HG03520 (cell line): ENCODE results near the gene BCAT1.
"Not testable (repeated sequence)": the region's sequence is repeated elsewhere in the genome, so short reads cannot be mapped to it uniquely, and the experiment has no call there.

ENCODE experiments used
- ATAC-seq: cut with Tn5 transposase; IDR thresholded peaks from one replicate; pipeline ENCODE4 v1.9.1; 2021; ENCODE audit warnings: mild to moderate bottlenecking, moderate library complexity; ENCODE audit not compliant: unreplicated experiment

The BCAT1 gene

GRCh38 chr12:24960222-24960855 lies 11.4 kb upstream of the BCAT1 start:
- ATAC-seq, result peak; percentile 73

- not testable (repeated sequence) for ATAC-seq
These were observed 7.5 kb upstream of the BCAT1 start for GRCh38 chr12:24956351-24956750.

- ATAC-seq, result no peak
These were observed 7.0 kb upstream of the BCAT1 start for GRCh38 chr12:24955853-24956252.

GRCh38 chr12:24955389-24955788 lies 6.5 kb upstream of the BCAT1 start:
- no peak for ATAC-seq

DNA sequence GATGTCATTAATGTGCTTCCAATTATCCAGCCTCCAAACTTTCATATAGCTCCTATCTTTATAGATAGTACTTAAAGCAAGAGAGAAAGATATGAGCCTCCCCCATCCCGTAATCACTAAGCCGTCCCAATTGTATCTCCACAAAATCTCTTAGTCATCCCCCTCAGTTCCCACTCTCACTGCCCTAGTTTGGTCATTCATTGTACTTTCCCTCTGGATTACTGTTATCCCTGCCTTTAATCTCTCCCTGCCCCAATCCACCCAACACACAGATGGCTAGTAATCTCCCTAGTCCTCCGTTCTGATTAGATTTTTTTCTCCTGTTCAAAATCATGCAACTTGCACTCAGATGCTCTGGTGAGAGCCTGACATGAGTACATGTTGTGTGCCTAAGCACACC lies 5.4 kb upstream of the BCAT1 start:
- no peak for ATAC-seq

DNA sequence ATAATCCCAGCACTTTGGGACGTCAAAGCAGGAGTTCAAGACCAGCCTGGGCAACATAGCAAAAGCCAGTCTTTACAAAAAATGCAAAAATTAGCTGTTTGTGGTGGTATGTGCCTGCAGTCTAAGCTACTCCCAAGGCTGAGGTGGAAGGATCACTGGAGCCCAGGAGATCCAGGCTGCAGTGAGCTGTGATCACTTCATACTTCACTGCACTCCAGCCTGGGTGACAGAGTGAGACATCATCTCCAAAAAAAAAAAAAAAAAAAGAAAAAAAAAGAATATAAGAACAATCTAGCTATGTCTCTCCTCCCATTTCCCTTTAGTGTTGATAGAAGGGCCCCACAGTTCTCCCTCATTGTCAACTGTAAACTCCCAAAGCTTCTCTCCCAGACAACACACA lies 3.5 kb upstream of the BCAT1 start:
- no peak for ATAC-seq

GRCh38 chr12:24950231-24950834 lies 1.4 kb upstream of the BCAT1 start:
- ATAC-seq, result peak; percentile 34

GRCh38 chr12:24948420-24948756 lies 513 bp downstream of the BCAT1 start:
- no peak for ATAC-seq

- no peak for ATAC-seq
These were observed 1.1 kb downstream of the BCAT1 start for GRCh38 chr12:24947541-24948419.

DNA sequence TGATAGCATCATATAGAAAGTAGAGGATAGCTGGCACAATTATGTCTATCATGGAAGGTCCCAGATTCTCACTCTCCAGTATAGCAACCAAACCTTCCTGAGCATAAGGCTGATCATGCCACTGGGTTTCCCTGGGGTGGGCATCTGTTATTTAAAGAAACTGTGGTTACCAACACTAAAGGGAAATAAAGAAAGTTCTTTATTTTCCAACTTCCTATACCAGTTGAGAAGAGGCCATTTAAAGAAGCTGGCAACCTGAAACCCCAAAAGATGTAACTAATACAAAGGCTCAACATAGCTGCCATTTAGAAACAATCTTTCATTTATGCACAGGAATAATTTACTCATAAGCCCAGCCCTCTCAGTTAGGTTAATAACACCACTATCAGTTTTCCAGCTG lies 3.1 kb downstream of the BCAT1 start:
- ATAC-seq, result no peak

- ATAC-seq, result no peak
These were observed 3.9 kb downstream of the BCAT1 start for GRCh38 chr12:24945039-24945438.

DNA sequence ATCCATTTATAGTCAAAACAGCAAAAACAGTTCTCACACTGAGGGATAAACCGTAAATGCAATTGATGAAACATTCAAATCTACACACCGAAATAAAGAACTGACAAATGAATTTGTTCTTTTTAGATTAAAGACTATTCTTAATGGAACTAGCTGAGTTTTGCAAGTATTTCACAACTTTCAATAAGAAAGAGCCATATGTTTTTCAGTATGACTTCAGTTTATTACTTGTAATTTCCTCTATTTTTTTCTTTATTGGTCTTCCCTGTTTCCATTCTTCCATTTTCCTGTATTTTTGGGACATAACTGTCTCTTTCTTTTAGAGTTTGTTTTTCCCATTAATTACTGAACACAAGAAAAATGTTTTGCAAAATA lies 4.3 kb downstream of the BCAT1 start:
- no peak for ATAC-seq

DNA sequence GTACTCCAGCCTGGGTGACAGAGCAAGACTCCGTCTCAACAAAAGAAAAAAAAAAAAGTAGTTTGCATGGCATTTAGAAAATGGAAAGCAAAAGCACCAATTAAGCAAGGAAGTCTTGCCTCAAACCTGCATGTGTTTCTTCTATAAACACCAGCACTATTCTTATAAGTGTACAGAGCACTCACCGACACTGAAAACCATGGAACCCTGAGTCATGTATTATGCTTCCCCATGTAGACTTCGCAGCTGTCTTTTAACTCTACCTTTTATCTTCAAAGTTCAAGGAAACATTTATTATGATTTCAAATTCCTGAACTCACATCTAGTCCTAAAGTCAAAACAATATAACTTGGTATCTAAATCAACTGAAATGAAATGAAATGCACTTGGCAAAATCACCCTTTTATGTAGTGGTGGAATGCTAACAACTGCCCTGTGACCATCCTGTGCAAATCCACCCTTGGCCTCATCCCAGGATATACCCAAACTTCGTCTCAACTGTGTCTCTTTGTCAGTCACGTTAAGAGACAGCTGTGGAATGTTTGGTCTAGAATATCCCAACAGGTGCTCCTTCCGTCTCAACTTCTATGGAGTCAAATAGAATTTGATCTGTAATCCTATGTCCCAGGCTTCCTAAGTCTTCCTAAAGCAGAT lies 4.8 kb downstream of the BCAT1 start:
- no peak for ATAC-seq

DNA sequence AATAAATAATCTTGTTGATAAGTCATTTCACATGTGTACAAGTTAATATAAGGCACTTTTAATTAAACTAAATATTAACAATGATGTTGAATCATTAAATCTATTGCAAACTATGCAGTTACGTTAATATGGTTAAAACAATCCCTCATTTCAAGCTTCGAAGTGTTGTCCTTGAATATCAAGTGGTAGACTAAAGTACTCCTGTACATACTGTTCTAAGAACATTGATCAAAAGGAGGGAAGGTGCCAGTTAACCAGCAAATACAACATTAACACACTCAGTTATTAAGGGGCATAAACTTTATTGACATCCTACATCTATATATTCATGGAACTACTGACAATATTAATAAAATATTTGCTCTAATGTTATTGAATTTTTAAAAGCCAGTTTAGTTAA lies 8.7 kb downstream of the BCAT1 start:
- ATAC-seq, result no peak

- not testable (repeated sequence) for ATAC-seq
These were observed 9.3 kb downstream of the BCAT1 start for GRCh38 chr12:24939551-24939950.

- no peak for ATAC-seq
These were observed 10.6 kb downstream of the BCAT1 start for GRCh38 chr12:24938341-24938740.

GRCh38 chr12:24937553-24938244 lies 11.2 kb downstream of the BCAT1 start:
- no peak for ATAC-seq

- ATAC-seq, result no peak
These were observed 15.1 kb downstream of the BCAT1 start for GRCh38 chr12:24933694-24934407.

DNA sequence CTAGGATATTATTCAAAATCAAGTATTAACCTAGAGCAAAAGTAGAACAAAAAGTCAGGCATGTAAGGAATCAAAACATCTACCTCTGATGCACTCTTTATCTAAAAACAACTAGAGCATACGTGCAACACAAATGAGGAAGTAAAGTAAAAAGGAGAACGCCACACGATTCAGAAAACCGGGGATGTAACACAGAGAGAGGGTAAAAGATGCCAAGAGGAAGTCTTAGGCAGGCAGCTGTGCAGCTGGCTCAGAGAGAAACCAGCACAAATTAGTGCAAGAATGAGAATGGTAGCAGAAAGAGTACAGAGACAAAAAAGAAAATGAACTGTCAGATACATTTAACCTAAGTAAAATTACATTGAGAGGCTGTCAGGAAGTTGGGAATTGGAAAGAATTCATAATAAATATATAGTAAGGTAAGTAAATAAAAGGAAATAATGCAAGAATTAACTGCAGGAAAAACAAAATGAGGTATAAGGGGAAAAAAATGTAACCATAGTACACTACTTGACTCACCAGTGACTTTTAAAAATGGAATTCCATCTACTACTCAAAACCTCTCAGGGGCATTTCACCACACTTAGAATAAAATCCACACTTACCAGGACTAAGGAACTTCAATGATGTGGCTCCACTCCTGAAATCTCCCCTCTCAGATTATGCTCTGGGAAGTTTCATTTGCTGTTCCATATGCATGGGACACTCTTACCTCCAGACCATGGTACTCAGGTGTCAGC lies 17.1 kb downstream of the BCAT1 start:
- peak; percentile 87 for ATAC-seq

DNA sequence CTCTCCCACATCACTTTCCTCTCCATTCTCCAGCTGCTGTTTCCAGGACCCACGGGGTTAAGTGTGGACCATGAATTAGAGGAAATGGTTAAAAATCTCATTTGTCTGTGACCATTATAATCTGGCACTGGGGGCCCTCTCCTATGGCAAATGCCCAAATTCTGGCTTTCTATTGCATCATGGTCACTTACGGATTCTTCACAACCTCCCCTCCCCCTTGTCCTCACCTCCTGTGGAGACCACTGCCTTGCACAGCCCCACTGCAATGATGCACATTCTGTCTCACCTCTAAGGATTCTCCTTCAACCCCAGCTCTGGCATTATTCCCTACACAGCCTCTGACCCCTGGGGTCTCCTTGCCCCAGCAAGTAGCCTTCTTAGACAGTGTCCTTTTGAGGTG lies 18.9 kb downstream of the BCAT1 start:
- no peak for ATAC-seq
